Limb (tissue), 2 donors: ENCODE measurements around the gene ANKIB1.
"Not testable (repeated sequence)": the region's sequence is repeated elsewhere in the genome, so short reads cannot be mapped to it uniquely, and the experiment has no call there.

Source experiments
- DNase-seq, 2 donors: peaks; one replicate each; pipeline ENCODE4 v3.0.0-alpha.2; 2016; ENCODE audit errors: extremely low spot score in 2 of 2

ANKIB1 gene

DNA sequence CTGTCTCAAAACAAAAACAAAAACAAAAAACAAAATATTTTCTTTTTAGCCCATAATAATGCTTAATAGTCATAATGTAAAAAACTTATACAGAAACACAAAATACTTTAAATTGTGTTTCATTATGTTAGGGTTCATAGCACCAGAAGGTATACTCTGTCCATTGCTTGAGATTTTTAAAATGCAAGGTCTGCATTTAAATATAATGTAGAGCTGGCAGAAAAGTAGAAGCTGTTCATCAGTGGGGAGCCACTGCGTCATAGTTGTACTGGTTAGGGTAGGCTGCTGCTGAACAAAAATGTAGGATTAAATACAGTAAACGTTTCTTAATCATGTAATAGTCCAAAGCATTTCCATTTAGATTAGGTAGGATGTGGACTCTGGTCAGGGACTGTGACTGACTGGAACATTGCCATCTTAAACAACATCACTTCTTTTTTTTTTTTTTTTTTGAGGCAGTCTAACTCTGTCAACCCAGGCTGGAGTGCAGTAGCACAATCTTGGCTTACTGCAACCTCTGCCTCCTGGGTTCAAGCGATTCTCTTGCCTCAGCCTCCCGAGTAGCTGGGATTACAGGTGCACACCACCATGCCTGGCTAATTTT lies 85.2 kb downstream of the ANKIB1 start:
- no peak for DNase-seq

GRCh38 chr7:92331508-92331907 lies 85.7 kb downstream of the ANKIB1 start:
- DNase-seq: no peak

DNA sequence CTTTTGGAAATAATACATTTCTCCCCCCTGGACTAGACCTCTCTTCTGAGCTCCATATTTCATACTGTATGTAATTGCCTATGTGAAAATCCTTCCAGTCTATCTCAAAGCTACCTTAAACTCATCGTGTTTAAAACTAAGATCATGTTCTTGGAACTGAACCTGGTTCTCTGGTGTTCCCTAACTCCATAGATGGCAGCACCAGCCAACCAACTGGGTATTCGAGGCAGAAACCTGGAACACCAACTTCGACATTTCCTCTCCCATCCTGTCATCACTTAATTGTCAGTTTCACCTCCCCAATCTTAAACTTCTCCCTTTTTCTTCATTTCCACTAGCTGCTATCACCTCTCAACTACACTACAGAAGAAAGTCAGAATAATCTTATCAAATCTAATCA lies 87.0 kb downstream of the ANKIB1 start:
- no peak for DNase-seq

- DNase-seq: no peak
These were observed 88.1 kb downstream of the ANKIB1 start for GRCh38 chr7:92333866-92334265.

DNA sequence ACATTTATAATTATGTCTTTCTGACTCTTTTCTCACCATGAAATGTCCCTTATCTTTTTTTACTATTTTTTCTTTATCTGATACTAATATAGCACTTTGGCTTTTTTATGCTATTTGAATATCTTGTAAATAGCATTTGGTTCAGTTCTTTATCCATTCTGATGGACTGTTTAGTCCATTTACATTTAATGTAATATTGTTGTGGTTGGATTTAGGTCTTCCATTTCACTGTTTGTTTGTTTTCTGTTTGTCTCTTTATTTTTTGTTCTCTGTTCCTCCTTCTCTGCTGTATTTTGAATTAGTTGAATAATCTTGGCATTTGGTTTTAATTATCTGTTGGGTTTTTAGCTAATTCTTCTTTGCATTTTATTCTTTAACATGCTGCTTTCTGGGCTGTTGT lies 89.8 kb downstream of the ANKIB1 start:
- DNase-seq: no peak

GRCh38 chr7:92336662-92337340 lies 91.0 kb downstream of the ANKIB1 start:
- no peak for DNase-seq

DNA sequence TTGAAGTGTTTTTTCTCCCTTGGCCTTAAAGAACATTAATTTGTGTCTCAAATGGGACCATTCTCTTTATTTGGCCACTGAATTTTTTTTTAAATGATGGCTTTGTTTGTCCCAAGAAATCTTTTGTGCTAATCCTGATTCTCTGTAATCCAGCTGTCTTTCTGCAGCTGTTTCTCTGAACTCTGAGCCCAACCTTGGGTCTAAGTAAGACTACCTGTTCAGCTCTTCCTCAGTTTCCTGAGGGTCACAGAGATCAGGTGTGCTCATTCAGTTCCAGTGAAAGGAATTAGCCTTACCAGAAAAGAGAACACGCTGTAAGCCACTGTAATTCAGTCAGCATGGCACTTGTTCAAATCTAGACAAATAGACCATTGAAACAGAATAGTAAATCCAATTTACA lies 94.2 kb downstream of the ANKIB1 start:
- no peak for DNase-seq

DNA sequence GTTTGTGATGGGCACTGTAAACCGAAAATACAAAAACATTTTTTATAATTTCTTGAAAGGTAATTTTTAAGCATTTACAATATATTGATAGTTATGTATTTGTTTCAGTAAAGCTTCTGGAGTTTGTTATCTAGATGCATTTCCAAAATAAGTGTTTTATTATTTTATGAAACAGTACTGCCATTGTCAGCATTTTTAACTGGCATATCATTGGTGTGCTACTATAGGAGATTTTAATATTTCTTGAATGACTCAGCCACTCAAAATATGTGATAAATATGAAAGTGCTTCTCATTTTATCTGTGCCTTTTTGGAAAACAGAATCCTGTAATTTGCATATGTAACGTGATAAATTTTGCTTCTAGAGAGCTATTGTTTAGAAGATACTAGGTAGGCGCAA lies 97.9 kb downstream of the ANKIB1 start:
- no peak for DNase-seq

GRCh38 chr7:92352009-92352408 lies 106.2 kb downstream of the ANKIB1 start:
- DNase-seq: no peak

GRCh38 chr7:92354214-92354613 lies 108.4 kb downstream of the ANKIB1 start:
- no peak for DNase-seq

DNA sequence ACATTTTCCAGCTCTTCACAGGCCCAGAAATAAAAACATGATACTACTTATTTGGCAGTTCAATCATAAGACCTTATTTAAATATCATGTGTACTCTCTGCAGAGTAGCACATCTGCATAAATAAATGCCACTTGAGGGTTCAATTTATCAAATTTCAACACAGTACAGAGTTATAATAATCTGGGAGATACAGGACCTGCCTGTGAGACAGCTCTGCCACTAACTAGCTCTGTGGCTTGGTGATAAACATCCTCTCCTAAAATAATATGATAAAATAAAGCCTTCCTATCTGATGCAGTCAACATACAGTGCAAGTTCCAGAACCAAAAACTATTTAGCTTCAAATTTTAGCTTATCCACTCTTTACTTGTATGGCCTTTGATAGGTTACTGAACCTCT lies 110.6 kb downstream of the ANKIB1 start:
- no peak for DNase-seq

- DNase-seq: no peak
These were observed 111.5 kb downstream of the ANKIB1 start for GRCh38 chr7:92357260-92357659.

GRCh38 chr7:92359179-92359578 lies 113.4 kb downstream of the ANKIB1 start:
- not testable (repeated sequence) for DNase-seq

GRCh38 chr7:92359801-92360200 lies 114.0 kb downstream of the ANKIB1 start:
- DNase-seq: no peak

GRCh38 chr7:92360387-92360786 lies 114.6 kb downstream of the ANKIB1 start:
- DNase-seq: no peak

DNA sequence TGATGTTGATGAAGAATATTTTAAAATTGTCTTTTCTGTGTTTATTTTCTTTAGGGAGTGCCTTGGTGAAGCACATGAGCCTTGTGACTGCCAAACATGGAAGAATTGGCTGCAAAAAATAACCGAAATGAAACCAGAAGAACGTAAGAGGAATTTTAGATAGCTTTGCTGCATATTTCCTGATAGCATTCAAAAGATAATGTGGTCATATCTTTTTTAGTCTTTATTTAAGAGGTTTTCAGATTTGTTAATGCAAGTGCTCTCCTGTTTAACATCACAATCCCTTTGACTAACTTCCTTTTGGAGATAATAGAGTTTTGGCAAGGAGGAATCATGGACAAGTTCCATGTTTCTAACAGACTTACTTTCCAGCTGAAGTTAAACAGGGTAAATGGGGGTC lies 116.4 kb downstream of the ANKIB1 start:
- no peak for DNase-seq

GRCh38 chr7:92366730-92367129 lies 121.0 kb downstream of the ANKIB1 start:
- DNase-seq: no peak

DNA sequence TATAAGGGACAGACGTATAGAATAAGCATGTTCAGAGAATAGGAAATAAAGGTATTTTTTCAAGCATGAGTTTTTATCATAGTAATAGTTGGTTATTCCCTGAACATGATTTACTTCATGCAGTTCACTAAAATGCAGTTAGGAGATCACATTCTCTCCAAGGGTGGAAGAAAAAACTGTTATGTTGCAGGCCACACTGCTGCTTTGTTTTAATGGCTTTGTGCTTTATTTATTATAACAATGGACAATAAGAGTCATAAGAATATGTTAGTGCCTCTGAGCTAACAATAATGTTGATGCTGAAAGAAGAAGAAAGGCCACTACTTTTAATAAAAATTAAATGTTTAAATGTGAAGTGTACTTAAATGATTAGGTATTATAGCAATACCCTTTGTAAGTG lies 123.0 kb downstream of the ANKIB1 start:
- no peak for DNase-seq

GRCh38 chr7:92375013-92375412 lies 129.2 kb downstream of the ANKIB1 start:
- DNase-seq: no peak

- no peak for DNase-seq
These were observed 145.3 kb downstream of the ANKIB1 start for GRCh38 chr7:92391071-92391470.

GRCh38 chr7:92397542-92397941 lies 151.8 kb downstream of the ANKIB1 start:
- no peak for DNase-seq

DNA sequence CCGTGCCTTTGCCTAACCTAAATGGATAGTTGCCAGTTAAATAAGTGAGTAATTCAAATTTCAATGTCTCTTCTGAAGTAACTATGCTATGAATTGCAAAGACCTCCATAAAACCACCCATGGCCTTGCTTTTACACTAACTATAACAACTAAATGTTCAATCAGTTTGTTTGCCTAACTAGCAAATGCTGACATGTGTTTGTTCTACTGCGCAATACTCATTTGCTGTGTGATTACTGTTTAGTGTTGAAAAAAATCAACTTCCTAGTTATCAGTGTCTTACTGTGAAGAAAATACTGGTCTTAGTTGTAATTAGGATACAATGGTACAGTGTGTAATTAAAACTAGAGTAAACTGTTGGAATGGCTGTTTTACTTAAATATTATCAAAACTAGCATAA lies 154.2 kb downstream of the ANKIB1 start:
- DNase-seq: no peak

DNA sequence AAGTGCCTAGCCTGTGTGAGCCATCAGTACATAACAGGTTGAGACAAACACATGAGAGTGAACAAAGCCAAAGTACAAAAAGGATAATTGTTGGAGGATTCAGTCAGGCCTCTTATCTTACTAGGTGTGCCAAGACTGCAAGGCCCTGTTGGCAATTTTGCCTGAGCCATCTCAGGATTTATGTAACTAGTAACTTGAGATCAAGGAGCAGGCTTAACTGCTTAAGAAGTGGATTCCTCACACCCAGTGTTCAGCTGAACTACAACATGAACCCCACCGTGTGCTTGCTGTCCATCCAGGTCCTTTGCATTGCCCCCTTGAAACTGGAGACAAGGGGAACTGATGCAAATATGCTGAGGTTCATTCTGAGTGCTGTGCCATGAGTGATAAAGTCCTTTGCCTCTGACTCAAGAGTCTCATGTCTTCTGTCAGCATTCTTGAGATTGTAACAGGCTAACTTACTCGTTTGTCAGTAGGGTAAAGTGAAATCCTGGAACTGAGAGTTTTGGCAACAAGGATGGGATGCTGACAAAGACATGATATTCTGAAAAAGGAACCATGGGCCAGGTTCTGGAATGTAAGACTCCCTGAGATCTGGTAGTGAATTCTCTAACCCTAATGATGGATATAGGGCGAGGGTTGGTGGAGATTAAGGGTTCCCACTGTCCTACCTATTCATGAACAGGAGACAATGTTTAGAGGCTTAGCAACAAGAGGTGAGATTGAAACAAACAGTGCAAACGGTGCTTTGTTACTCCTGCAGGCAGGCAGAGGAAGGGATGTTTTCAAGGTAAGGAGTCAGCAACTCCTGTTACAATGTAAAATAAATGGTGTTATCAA lies 157.4 kb downstream of the ANKIB1 start:
- no peak for DNase-seq
